RWPE2 (cell line): Measurements from ENCODE around the gene SUFU.

Experiments used
- ATAC-seq: fragments of 200-7000 bp; cut with Tn5 transposase; 3 replicates; pipeline ENCODE4 v1.9.1; 2021; ENCODE audit warnings: low read depth
- DNase-seq: peaks from one replicate; pipeline ENCODE4 v3.0.0-alpha.2; 2020; ENCODE audit warnings: low spot score
- H3K27ac ChIP-seq: fragments of 450-650 bp; 2 replicates; pipeline ENCODE4 v1.5.1; 2017; ENCODE audit warnings: mild to moderate bottlenecking; ENCODE audit not compliant: poor library complexity, severe bottlenecking
- H3K27me3 ChIP-seq: fragments of 250-450 bp; sonication (Bioruptor Pico); 2 replicates; pipeline ENCODE4 v1.5.1; 2021; ENCODE audit warnings: mild to moderate bottlenecking, moderate library complexity; ENCODE audit not compliant: insufficient read depth, poor library complexity, severe bottlenecking
- H3K36me3 ChIP-seq: fragments of 250-450 bp; sonication (Bioruptor Pico); 2 replicates; pipeline ENCODE4 v1.5.1; 2020; ENCODE audit warnings: low read depth, mild to moderate bottlenecking, moderate library complexity
- H3K4me1 ChIP-seq: fragments of 250-450 bp; sonication (Bioruptor Pico); 2 replicates; pipeline ENCODE4 v1.5.1; 2021; ENCODE audit warnings: mild to moderate bottlenecking, moderate library complexity; ENCODE audit not compliant: insufficient read depth, poor library complexity, severe bottlenecking
- H3K4me3 ChIP-seq: fragments of 250-450 bp; sonication (Bioruptor Pico); 2 replicates; pipeline ENCODE4 v1.5.1; 2021; ENCODE audit warnings: mild to moderate bottlenecking, moderate library complexity; ENCODE audit not compliant: severe bottlenecking
- H3K9me3 ChIP-seq: fragments of 250-450 bp; sonication (Bioruptor Pico); 2 replicates; pipeline ENCODE4 v1.5.1; 2021; ENCODE audit warnings: mild to moderate bottlenecking, moderate library complexity; ENCODE audit not compliant: severe bottlenecking
- CTCF ChIP-seq: fragments of 450-650 bp; IDR thresholded peaks from one replicate; pipeline ENCODE4 v1.5.1; 2017; ENCODE audit warnings: mild to moderate bottlenecking, moderate library complexity; ENCODE audit not compliant: poor library complexity, severe bottlenecking

SUFU gene

GRCh38 chr10:102542800-102543418 lies 39.1 kb downstream of the SUFU start:
- Histone ChIP-seq H3K9me3 (no peaks in the 10 kb centered on the region), H3K27ac (no peak overlapping the region), H3K36me3 (no peaks in the 10 kb centered on the region), H3K4me1 (no peaks in the 10 kb centered on the region), H3K27me3 (no peaks in the 10 kb centered on the region), H3K4me3 (no peak overlapping the region)
- ATAC-seq (no peak), DNase-seq (no peak)
- no peak for TF ChIP-seq CTCF

DNA sequence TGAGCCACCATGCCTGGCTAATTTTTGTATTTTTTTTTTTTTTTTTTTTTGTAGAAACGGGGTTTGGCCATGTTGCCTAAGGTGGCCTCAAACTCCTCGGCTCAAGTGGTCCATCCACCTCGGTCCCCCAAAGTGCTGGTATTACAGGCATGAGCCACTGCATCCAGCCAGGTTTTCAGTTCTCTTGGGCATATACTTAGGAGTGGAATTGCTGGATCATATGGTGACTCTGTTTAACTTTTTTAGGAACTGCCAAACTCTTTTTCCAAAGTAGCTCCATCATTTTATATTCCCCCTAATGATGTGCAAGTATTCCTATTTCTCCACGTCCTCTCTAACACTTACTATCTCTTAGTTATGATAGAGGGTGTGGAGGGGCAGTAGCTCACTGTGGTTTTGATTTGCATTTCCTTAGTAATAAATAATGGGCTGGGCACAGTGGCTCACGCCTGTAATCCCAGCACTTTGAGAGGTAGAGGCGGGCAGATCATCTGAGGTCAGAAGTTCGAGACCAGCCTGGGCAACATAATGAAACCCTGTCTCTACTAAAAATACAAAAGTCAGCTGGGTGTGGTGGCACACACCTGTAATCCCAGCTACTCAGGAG lies 41.6 kb downstream of the SUFU start:
- no peak for TF ChIP-seq CTCF
- H3K27me3 ChIP-seq = no peaks in the 10 kb centered on the region

GRCh38 chr10:102545997-102546396 lies 42.2 kb downstream of the SUFU start:
- Histone ChIP-seq H3K9me3 (no peaks in the 10 kb centered on the region), H3K27me3 (no peaks in the 10 kb centered on the region), H3K4me1 (no peaks in the 10 kb centered on the region), H3K27ac (no peak overlapping the region), H3K4me3 (no peak overlapping the region), H3K36me3 (no peaks in the 10 kb centered on the region)
- DNase-seq = no peak
- no peak for TF ChIP-seq CTCF
- ATAC-seq = no peak

More for the DNA sequence above, 41.6 kb downstream of the SUFU start:
- Histone ChIP-seq H3K4me1 (no peaks in the 10 kb centered on the region), H3K36me3 (no peaks in the 10 kb centered on the region), H3K27ac (no peak overlapping the region), H3K9me3 (no peaks in the 10 kb centered on the region), H3K4me3 (no peak overlapping the region)
- DNase-seq (no peak), ATAC-seq (no peak)

GRCh38 chr10:102546606-102547320 lies 43.0 kb downstream of the SUFU start:
- Histone ChIP-seq H3K4me1 (no peaks in the 10 kb centered on the region), H3K27ac (no peak overlapping the region), H3K9me3 (no peaks in the 10 kb centered on the region), H3K4me3 (no peak overlapping the region), H3K27me3 (no peaks in the 10 kb centered on the region), H3K36me3 (no peaks in the 10 kb centered on the region)
- no peak for TF ChIP-seq CTCF
- DNase-seq (no peak), ATAC-seq (no peak)

- no peaks in the 10 kb centered on the region for H3K27me3 ChIP-seq
- H3K4me3 ChIP-seq = no peak overlapping the region
- H3K36me3 ChIP-seq = no peaks in the 10 kb centered on the region
- H3K9me3 ChIP-seq = no peaks in the 10 kb centered on the region
- H3K4me1 ChIP-seq = no peaks in the 10 kb centered on the region
- TF ChIP-seq CTCF = no peak
- ATAC-seq (no peak), DNase-seq (no peak)
- no peak overlapping the region for H3K27ac ChIP-seq
Measured at GRCh38 chr10:102549549-102549948, 45.8 kb downstream of the SUFU start.
